HepG2 (cell line): ENCODE measurements around the gene CCL2. TPM values are rescaled to one million over a fixed set of nuclear protein-coding genes. Genes with fewer than 3 reads are reported as not detected.

Experiments used
- ATAC-seq: fragments of 200-7000 bp; cut with Tn5 transposase; 3 replicates; pipeline ENCODE4 v1.9.1; 2020; ENCODE audit warnings: mild to moderate bottlenecking, moderate library complexity
- BruUV-seq: library from RNA; stranded (reverse); fragments of 400-500 nt; replicated peaks from 2 replicates; lab custom pipeline; 2021; lab: Mats Ljungman, UMichigan
- CTCF ChIA-PET: fragments of 300-600 bp; formaldehyde crosslinking; extraction: SDS; loops from one replicate; lab custom pipeline; 2021; ENCODE audit warnings: low total read pairs, inconsistent platforms, low intra/inter-chr PET ratio; lab: Yijun Ruan, JAX
- POLR2A ChIA-PET: fragments of 350-600 bp; sonication (Branson Sonifier 250); formaldehyde crosslinking; loops from one replicate; lab custom pipeline; 2020; ENCODE audit warnings: antibody characterized with exemption, inconsistent platforms; lab: Yijun Ruan, JAX
- DNase-seq: peaks from one replicate; pipeline ENCODE4 v3.0.0-alpha.2; 2015; ENCODE audit warnings: low spot score
- FAIRE-seq: peaks from 3 replicates; lab custom pipeline; 2011; peaks lifted over from hg19 to GRCh38; lab: Jason Lieb, UNC
- H2AFZ ChIP-seq: one replicate; pipeline ENCODE4 v1.6.1; 2011; ENCODE audit warnings: low read length, inconsistent platforms
- H3K27ac ChIP-seq: fragments of 300-600 bp; 3 replicates; pipeline ENCODE4 v1.8.0; 2011; ENCODE audit warnings: mixed run types, mild to moderate bottlenecking, mixed read lengths, low read length, inconsistent platforms; ENCODE audit not compliant: insufficient read depth; ENCODE audit errors: extremely low read length
- H3K27me3 ChIP-seq, 2 experiments: fragments of 200-600 bp in 1 of 2; 2 replicates in 1 of 2; 3 replicates in 1 of 2; pipeline versions ENCODE4 v1.6.0 to v1.8.0; 2011; ENCODE audit warnings: low read length in 2 of 2, mild to moderate bottlenecking in 2 of 2, moderate library complexity in 2 of 2, inconsistent platforms in 1 of 2; ENCODE audit not compliant: insufficient read depth in 2 of 2, control insufficient read depth in 1 of 2
- H3K36me3 ChIP-seq, 2 experiments: fragments of 200-600 bp in 1 of 2; replicated peaks in 1 of 2; 2 replicates in 1 of 2; 3 replicates in 1 of 2; pipeline versions ENCODE4 v1.5.1 to v1.8.0; 2011; ENCODE audit warnings: low read length in 2 of 2, inconsistent platforms in 1 of 2; ENCODE audit not compliant: insufficient read depth in 2 of 2, control insufficient read depth in 1 of 2
- H3K4me1 ChIP-seq: 2 replicates; pipeline ENCODE4 v1.5.1; 2012; ENCODE audit warnings: low read length, inconsistent platforms; ENCODE audit not compliant: insufficient read depth
- H3K4me2 ChIP-seq: 2 replicates; pipeline ENCODE4 v1.6.0; 2011; ENCODE audit warnings: low read depth, low read length, inconsistent platforms
- H3K4me3 ChIP-seq, 3 experiments: fragments of 200-600 bp in 1 of 3; sonication (generic), shearing (Covaris generic) in 1 of 3; replicated peaks in 1 of 3; 2 replicates each; pipeline ENCODE4 v1.5.1; 2011 to 2016; ENCODE audit warnings: low read length in 3 of 3, inconsistent platforms in 2 of 3, low read depth in 2 of 3, mild to moderate bottlenecking in 2 of 3, control low read depth in 1 of 3, mixed read lengths in 1 of 3; ENCODE audit not compliant: insufficient read depth in 1 of 3
- H3K79me2 ChIP-seq: one replicate; pipeline ENCODE4 v1.6.1; 2011; ENCODE audit warnings: low read length, inconsistent platforms; ENCODE audit not compliant: insufficient read depth
- H3K9ac ChIP-seq: 2 replicates; pipeline ENCODE4 v1.6.0; 2011; ENCODE audit warnings: mild to moderate bottlenecking, low read depth, low read length, inconsistent platforms; ENCODE audit not compliant: insufficient read depth
- H3K9me3 ChIP-seq: 2 replicates; pipeline ENCODE4 v1.5.1; 2012; ENCODE audit warnings: mild to moderate bottlenecking, low read length
- H4K20me1 ChIP-seq: 2 replicates; pipeline ENCODE4 v1.6.0; 2011; ENCODE audit warnings: inconsistent platforms, mild to moderate bottlenecking, low read length, moderate library complexity; ENCODE audit not compliant: insufficient read depth
- ATF7-NPFF ChIP-seq: sonication (generic); formaldehyde crosslinking; IDR thresholded peaks from 2 replicates; pipeline ENCODE4 v1.8.1; 2023; ENCODE audit warnings: mild to moderate bottlenecking, low read depth, missing genetic modification reagents, moderate library complexity
- GABPA ChIP-seq, 2 experiments: IDR thresholded peaks; 2 replicates each; pipeline ENCODE4 v1.6.1; 2011 to 2016; ENCODE audit warnings: low read depth in 2 of 2, low read length in 1 of 2, missing biosample characterization in 1 of 2, missing genetic modification characterization in 1 of 2
- MAFK ChIP-seq, 2 experiments: IDR thresholded peaks in 1 of 2; conservative IDR thresholded peaks in 1 of 2; 2 replicates each; pipeline ENCODE4 v1.6.1; 2011; ENCODE audit warnings: improper control_type of control experiment in 2 of 2, low read length in 2 of 2
- MATR3 ChIP-seq: sonication (generic); formaldehyde crosslinking; IDR thresholded peaks from 2 replicates; pipeline ENCODE4 v1.4.0; 2020; ENCODE audit warnings: missing genetic modification reagents
- MEIS1 ChIP-seq: sonication (generic); formaldehyde crosslinking; IDR thresholded peaks from 2 replicates; pipeline ENCODE4 v1.9.0; 2021; ENCODE audit warnings: mild to moderate bottlenecking, missing genetic modification reagents, moderate library complexity, borderline replicate concordance
- YY1 ChIP-seq: IDR thresholded peaks from 2 replicates; pipeline ENCODE4 v1.6.1; 2011; ENCODE audit warnings: low read length, low read depth, moderate library complexity, mild to moderate bottlenecking; ENCODE audit not compliant: insufficient read depth, insufficient replicate concordance
- ZFP37 ChIP-seq: sonication (generic); formaldehyde crosslinking; IDR thresholded peaks from 2 replicates; pipeline ENCODE4 v1.4.0; 2020; ENCODE audit warnings: missing genetic modification reagents, borderline replicate concordance
- ZNF224 ChIP-seq: sonication (generic); formaldehyde crosslinking; IDR thresholded peaks from 2 replicates; pipeline ENCODE4 v1.5.0; 2020; ENCODE audit warnings: mild to moderate bottlenecking, missing genetic modification reagents
- ZNF317 ChIP-seq: sonication (generic); formaldehyde crosslinking; IDR thresholded peaks from 2 replicates; pipeline ENCODE4 v1.5.0; 2020; ENCODE audit warnings: mild to moderate bottlenecking, missing genetic modification reagents
- ZNF350 ChIP-seq: sonication (generic); formaldehyde crosslinking; IDR thresholded peaks from 2 replicates; pipeline ENCODE4 v1.4.0; 2020; ENCODE audit warnings: mild to moderate bottlenecking, low read depth, missing genetic modification reagents, borderline replicate concordance
- WGBS: methylation state at CpG from one replicate; pipeline ENCODE4 v1.1.6; 2017; ENCODE audit warnings: low lambda C conversion rate; 5-methylcytosine and 5-hydroxymethylcytosine counted together
- in situ Hi-C: cut with HindIII; loops from 2 replicates; pipeline ENCODE4 v1.10.0; 2017; ENCODE audit warnings: low pct_unique_long_range_greater_than_20kb; ENCODE audit not compliant: extremely low pct_ligation_motif_present
- intact Hi-C: fragments of 100-400 bp; cut with micrococcal nuclease; formaldehyde crosslinking; loops from one replicate; pipeline ENCODE4 v1.10.0; 2022; ENCODE audit not compliant: unreplicated experiment
- polyA plus RNA-seq, 8 experiments: library from polyadenylated mRNA; depleted of rRNA in 3 of 8; stranded (reverse) in 7 of 8; unstranded in 1 of 8; fragments of >200 nt; fragmentation: Illumina TruSeq in 4 of 8; extraction: Trizol in 4 of 8; gene quantifications; 2 replicates each; pipeline versions ENCODE4 v1.2.1 to v1.2.3, GENCODE V29; 2011 to 2016; ENCODE audit warnings: low read depth in 4 of 8, missing spikeins in 1 of 8, mixed read lengths in 1 of 8; ENCODE audit not compliant: insufficient read depth in 1 of 8
- total RNA-seq, 5 experiments: library from RNA; depleted of rRNA; stranded (reverse); fragments of >200 nt; fragmentation: Illumina TruSeq; extraction: Trizol; gene quantifications; 2 replicates each; pipeline ENCODE4 v1.2.3, GENCODE V29; 2016; ENCODE audit warnings: low read depth in 1 of 5
- TF ChIP-seq, protein P1 (sequence below): sonication (generic); formaldehyde crosslinking; IDR thresholded peaks from 2 replicates; pipeline ENCODE4 v1.5.1; 2020; ENCODE audit warnings: missing genetic modification reagents, mild to moderate bottlenecking, borderline replicate concordance
- TF ChIP-seq, protein P2 (sequence below): sonication (generic); formaldehyde crosslinking; IDR thresholded peaks from 2 replicates; pipeline ENCODE4 v1.9.0; 2022; ENCODE audit warnings: low read depth, missing genetic modification reagents

CCL2 gene
- total and polyA plus RNA-seq, 2 of the 13 experiments (the other 11 are each of a cell fraction or from before 2014, with no cell fraction given), result not detected

DNA sequence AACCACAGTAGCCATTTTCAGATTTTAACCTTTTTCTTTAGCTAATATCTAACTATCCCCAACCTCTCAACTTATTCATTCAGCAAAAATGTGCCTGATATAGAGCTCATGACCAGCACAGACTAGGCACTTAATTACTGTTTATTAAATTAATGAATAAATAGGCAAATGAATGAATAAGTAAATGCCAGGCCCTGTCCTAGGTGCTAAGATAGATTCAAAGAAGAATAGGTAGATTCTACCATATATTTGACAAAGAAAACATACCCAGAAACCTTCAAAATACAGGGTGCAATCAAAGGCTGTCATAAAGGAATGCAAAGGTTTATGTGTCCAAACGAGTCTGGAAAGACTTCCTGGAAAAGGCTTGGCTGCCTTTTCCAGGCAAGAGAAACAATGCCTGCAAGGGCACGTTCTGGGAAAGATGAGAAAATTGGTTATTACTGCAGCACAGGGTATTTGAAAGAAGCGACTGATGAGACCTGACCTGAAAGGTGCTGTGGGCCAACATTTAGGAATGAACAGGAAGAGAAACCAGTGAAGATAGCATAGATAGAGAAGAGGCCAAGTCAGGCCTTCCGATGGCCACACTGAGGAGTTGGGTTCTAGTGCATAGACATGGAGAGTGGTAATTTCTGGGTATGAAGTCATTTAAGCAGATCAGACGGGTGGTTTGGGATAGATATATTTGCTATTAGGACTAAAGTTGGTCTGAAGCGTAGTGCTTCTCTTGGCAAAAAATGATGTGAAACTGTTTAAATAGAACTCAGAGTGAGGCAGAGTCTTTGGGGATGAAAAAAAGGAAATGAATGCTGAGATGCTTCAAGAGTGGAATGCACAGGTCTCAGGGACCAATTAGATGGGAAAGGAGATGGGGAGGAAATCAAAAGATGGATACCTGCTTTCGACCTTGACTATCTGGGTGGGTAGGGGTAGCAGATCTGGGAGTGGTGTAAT, 11.4 kb upstream of the CCL2 start:
- DNase-seq (no peak), FAIRE-seq (no peak), ATAC-seq (no peak)
- Histone ChIP-seq H3K36me3 (no peaks in the 10 kb centered on the region), H3K9ac (no peak overlapping the region), H3K4me1 (no peaks in the 10 kb centered on the region), H3K4me2 (no peak overlapping the region), H3K27ac (no peak overlapping the region), H3K4me3 (no peak overlapping the region), H4K20me1 (no peaks in the 10 kb centered on the region), H3K27me3 (no peaks in the 10 kb centered on the region; a peak in 2 of 5 replicates), H2AFZ (no peak overlapping the region), H3K79me2 (no peaks in the 10 kb centered on the region), H3K9me3 (no peaks in the 10 kb centered on the region)
- CTCF ChIA-PET, result no interaction called here
- POLR2A ChIA-PET, result no interaction called here
- TF ChIP-seq, protein P1, sequence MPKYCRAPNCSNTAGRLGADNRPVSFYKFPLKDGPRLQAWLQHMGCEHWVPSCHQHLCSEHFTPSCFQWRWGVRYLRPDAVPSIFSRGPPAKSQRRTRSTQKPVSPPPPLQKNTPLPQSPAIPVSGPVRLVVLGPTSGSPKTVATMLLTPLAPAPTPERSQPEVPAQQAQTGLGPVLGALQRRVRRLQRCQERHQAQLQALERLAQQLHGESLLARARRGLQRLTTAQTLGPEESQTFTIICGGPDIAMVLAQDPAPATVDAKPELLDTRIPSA, result no peak
- TF ChIP-seq, protein P2, sequence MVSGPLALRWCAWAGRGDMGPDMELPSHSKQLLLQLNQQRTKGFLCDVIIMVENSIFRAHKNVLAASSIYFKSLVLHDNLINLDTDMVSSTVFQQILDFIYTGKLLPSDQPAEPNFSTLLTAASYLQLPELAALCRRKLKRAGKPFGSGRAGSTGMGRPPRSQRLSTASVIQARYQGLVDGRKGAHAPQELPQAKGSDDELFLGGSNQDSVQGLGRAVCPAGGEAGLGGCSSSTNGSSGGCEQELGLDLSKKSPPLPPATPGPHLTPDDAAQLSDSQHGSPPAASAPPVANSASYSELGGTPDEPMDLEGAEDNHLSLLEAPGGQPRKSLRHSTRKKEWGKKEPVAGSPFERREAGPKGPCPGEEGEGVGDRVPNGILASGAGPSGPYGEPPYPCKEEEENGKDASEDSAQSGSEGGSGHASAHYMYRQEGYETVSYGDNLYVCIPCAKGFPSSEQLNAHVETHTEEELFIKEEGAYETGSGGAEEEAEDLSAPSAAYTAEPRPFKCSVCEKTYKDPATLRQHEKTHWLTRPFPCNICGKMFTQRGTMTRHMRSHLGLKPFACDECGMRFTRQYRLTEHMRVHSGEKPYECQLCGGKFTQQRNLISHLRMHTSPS (CRISPR knock-in tag), result no peak
- TF ChIP-seq MEIS1 (CRISPR knock-in tag) (no peak), MAFK (conservative IDR thresholded peaks at IDR 0.05 in 1 of 2, IDR thresholded peaks at IDR 0.05 in 1 of 2; ENCODE audit: low read length in 2 of 2) (no peak), GABPA (IDR thresholded peaks at IDR 0.05; ENCODE audit: low read depth, low read length) (no peak), GABPA (CRISPR knock-in tag; IDR thresholded peaks at IDR 0.05; ENCODE audit: low read depth) (no peak), ATF7-NPFF (CRISPR knock-in tag) (no peak), YY1 (no peak), ZNF350 (CRISPR knock-in tag) (no peak), ZNF317 (CRISPR knock-in tag) (no peak), ZNF224 (CRISPR knock-in tag) (no peak), MATR3 (CRISPR knock-in tag) (no peak), ZFP37 (CRISPR knock-in tag) (no peak)
- BruUV-seq, result no TSS peak
- 14% methylated on average over 7 of the region's 7 CpGs for WGBS
- in situ Hi-C loops, result no loop called here
- intact Hi-C loops, result no loop called here
